H1 (cell line): ENCODE data around the gene SUMF1. TPM values are rescaled to one million over a fixed set of nuclear protein-coding genes. Genes with fewer than 3 reads are reported as not detected.

Experiments used
- CTCF ChIA-PET: fragments of 300-600 bp; sonication (Branson Sonifier 250); formaldehyde crosslinking; loops from one replicate; lab custom pipeline; 2021; ENCODE audit not compliant: partially characterized antibody; lab: Charles Lee
- POLR2A ChIA-PET: fragments of 300-600 bp; sonication (Branson Sonifier 250); formaldehyde crosslinking; loops from one replicate; lab custom pipeline; 2021; ENCODE audit warnings: inconsistent platforms; ENCODE audit not compliant: partially characterized antibody; lab: Charles Lee
- DNase-seq, 2 experiments: peaks; one replicate each; pipeline versions ENCODE4 v3.0.0 to v3.0.0-alpha.2; 2010 to 2022; ENCODE audit warnings: low spot score in 2 of 2, low read depth in 1 of 2, mixed read lengths in 1 of 2
- FAIRE-seq: peaks from 2 replicates; lab custom pipeline; 2011; peaks lifted over from hg19 to GRCh38; lab: Jason Lieb, UNC
- H2AFZ ChIP-seq: 2 replicates; pipeline ENCODE4 v1.8.1; 2012; ENCODE audit warnings: low read length, inconsistent platforms
- H2AK5ac ChIP-seq: 2 replicates; pipeline ENCODE4 v1.6.1; 2013; ENCODE audit warnings: low read depth, low read length
- H2BK120ac ChIP-seq: replicated peaks from 2 replicates; pipeline ENCODE3; 2013; ENCODE audit warnings: low read depth, low read length, inconsistent platforms
- H2BK12ac ChIP-seq: 2 replicates; pipeline ENCODE4 v1.6.1; 2013; ENCODE audit warnings: low read depth, low read length
- H2BK15ac ChIP-seq: 2 replicates; pipeline ENCODE4 v1.6.1; 2013; ENCODE audit warnings: low read length
- H2BK20ac ChIP-seq: 2 replicates; pipeline ENCODE4 v1.6.1; 2013; ENCODE audit warnings: low read length
- H2BK5ac ChIP-seq: 2 replicates; pipeline ENCODE4 v1.6.1; 2013; ENCODE audit warnings: low read depth, low read length
- H3K14ac ChIP-seq: 2 replicates; pipeline ENCODE4 v1.6.1; 2013; ENCODE audit warnings: inconsistent platforms; ENCODE audit not compliant: insufficient read length
- H3K18ac ChIP-seq: 2 replicates; pipeline ENCODE4 v1.6.1; 2013; ENCODE audit warnings: low read length; ENCODE audit errors: extremely low read depth
- H3K23ac ChIP-seq: 2 replicates; pipeline ENCODE4 v1.6.1; 2013; ENCODE audit warnings: inconsistent platforms; ENCODE audit not compliant: insufficient read length
- H3K23me2 ChIP-seq: 2 replicates; pipeline ENCODE4 v1.6.1; 2013; ENCODE audit warnings: low read depth, low read length
- H3K27ac ChIP-seq: 2 replicates; pipeline ENCODE4 v1.6.1; 2011; ENCODE audit warnings: low read depth, low read length, inconsistent platforms
- H3K27me3 ChIP-seq, 4 experiments: replicated peaks in 1 of 4; 1 replicate in 1 of 4; 2 replicates in 3 of 4; pipeline versions ENCODE4 v1.6.1 to v1.8.1; 2011 to 2013; ENCODE audit warnings: low read length in 3 of 4, mild to moderate bottlenecking in 3 of 4, inconsistent platforms in 2 of 4, mixed read lengths in 2 of 4, moderate library complexity in 1 of 4; ENCODE audit not compliant: control insufficient read depth in 3 of 4, insufficient read depth in 3 of 4; ENCODE audit errors: extremely low read depth in 1 of 4
- H3K36me3 ChIP-seq, 4 experiments: 2 replicates each; pipeline versions ENCODE4 v1.6.1 to v1.8.1; 2011 to 2013; ENCODE audit warnings: mild to moderate bottlenecking in 4 of 4, low read length in 3 of 4, moderate library complexity in 2 of 4, control low read depth in 1 of 4, inconsistent platforms in 1 of 4; ENCODE audit not compliant: insufficient read depth in 4 of 4, control insufficient read depth in 2 of 4
- H3K4ac ChIP-seq: replicated peaks from 2 replicates; pipeline ENCODE3; 2013; ENCODE audit warnings: low read length, low read depth, mixed read lengths, inconsistent platforms; ENCODE audit not compliant: insufficient read length
- H3K4me1 ChIP-seq, 4 experiments: replicated peaks in 1 of 4; 1 replicate in 1 of 4; 2 replicates in 3 of 4; pipeline versions ENCODE4 v1.6.1 to v1.8.1; 2011 to 2013; ENCODE audit warnings: low read length in 3 of 4, inconsistent platforms in 2 of 4, mixed read lengths in 1 of 4; ENCODE audit not compliant: insufficient read depth in 4 of 4, control insufficient read depth in 3 of 4
- H3K4me2 ChIP-seq, 2 experiments: 2 replicates each; pipeline versions ENCODE4 v1.6.1 to v1.8.1; 2011 to 2013; ENCODE audit warnings: low read depth in 2 of 2, low read length in 2 of 2, control low read depth in 1 of 2, inconsistent platforms in 1 of 2, mild to moderate bottlenecking in 1 of 2; ENCODE audit not compliant: insufficient read depth in 1 of 2
- H3K4me3 ChIP-seq, 4 experiments: fragments of 200-600, 300-600 bp in 1 of 4; sonication (generic), shearing (Covaris generic), sonication (Bioruptor Twin) in 1 of 4; 2 replicates each; pipeline versions ENCODE4 v1.5.1 to v1.8.1; 2011 to 2016; ENCODE audit warnings: low read length in 4 of 4, low read depth in 3 of 4, control low read depth in 2 of 4, inconsistent platforms in 2 of 4, mild to moderate bottlenecking in 2 of 4, mixed read lengths in 1 of 4, moderate library complexity in 1 of 4; ENCODE audit not compliant: insufficient read depth in 2 of 4; ENCODE audit errors: extremely low read depth in 1 of 4
- H3K56ac ChIP-seq: replicated peaks from 2 replicates; pipeline ENCODE3; 2013; ENCODE audit warnings: low read depth, mild to moderate bottlenecking, mixed read lengths, low read length, inconsistent platforms; ENCODE audit not compliant: insufficient read length
- H3K79me1 ChIP-seq: 2 replicates; pipeline ENCODE4 v1.6.1; 2013; ENCODE audit warnings: low read depth, low read length, control low read depth
- H3K79me2 ChIP-seq, 2 experiments: 2 replicates each; pipeline versions ENCODE4 v1.6.1 to v1.8.1; 2012 to 2013; ENCODE audit warnings: low read length in 2 of 2, mild to moderate bottlenecking in 2 of 2, inconsistent platforms in 1 of 2; ENCODE audit not compliant: insufficient read depth in 2 of 2, control insufficient read depth in 1 of 2
- H3K9ac ChIP-seq, 4 experiments: replicated peaks in 1 of 4; 1 replicate in 1 of 4; 2 replicates in 3 of 4; pipeline versions ENCODE4 v1.6.1 to v1.8.1; 2011 to 2013; ENCODE audit warnings: low read depth in 3 of 4, low read length in 3 of 4, control low read depth in 2 of 4, mild to moderate bottlenecking in 2 of 4, moderate library complexity in 2 of 4, inconsistent platforms in 1 of 4; ENCODE audit errors: extremely low read depth in 1 of 4
- H3K9me3 ChIP-seq, 2 experiments: 2 replicates each; pipeline versions ENCODE4 v1.6.1 to v1.8.1; 2012 to 2013; ENCODE audit warnings: mild to moderate bottlenecking in 2 of 2, moderate library complexity in 2 of 2, control low read depth in 1 of 2, inconsistent platforms in 1 of 2, low read depth in 1 of 2, low read length in 1 of 2, mixed read lengths in 1 of 2; ENCODE audit not compliant: insufficient read depth in 2 of 2
- H4K20me1 ChIP-seq, 2 experiments: replicated peaks in 1 of 2; 2 replicates each; pipeline versions ENCODE3 to v1.8.1; 2011 to 2013; ENCODE audit warnings: inconsistent platforms in 2 of 2, low read length in 2 of 2, mild to moderate bottlenecking in 1 of 2; ENCODE audit not compliant: insufficient read depth in 2 of 2, control insufficient read depth in 1 of 2
- H4K5ac ChIP-seq: 2 replicates; pipeline ENCODE4 v1.6.1; 2013; ENCODE audit warnings: low read length, low read depth, mixed read lengths, inconsistent platforms; ENCODE audit not compliant: insufficient read length
- H4K8ac ChIP-seq: 2 replicates; pipeline ENCODE4 v1.8.0; 2013; ENCODE audit warnings: mild to moderate bottlenecking, moderate library complexity, low read length, inconsistent platforms; ENCODE audit not compliant: insufficient read depth; ENCODE audit errors: extremely low read depth
- H4K91ac ChIP-seq: replicated peaks from 2 replicates; pipeline ENCODE3; 2013; ENCODE audit warnings: low read length, mixed read lengths, inconsistent platforms; ENCODE audit not compliant: insufficient read length
- BCL11A ChIP-seq, 2 experiments: IDR thresholded peaks; one replicate each; pipeline ENCODE4 v1.6.1; 2011; ENCODE audit warnings: low read depth in 2 of 2, low read length in 2 of 2, mild to moderate bottlenecking in 2 of 2
- KDM4A ChIP-seq: IDR thresholded peaks from one replicate; pipeline ENCODE4 v1.7.1; 2012; ENCODE audit warnings: low read depth, mild to moderate bottlenecking, moderate library complexity, low read length, inconsistent platforms; ENCODE audit not compliant: severe bottlenecking
- RBBP5 ChIP-seq: IDR thresholded peaks from 2 replicates; pipeline ENCODE4 v1.7.1; 2012; ENCODE audit warnings: low read depth, mild to moderate bottlenecking, inconsistent platforms, low read length, moderate library complexity, borderline replicate concordance
- TEAD4 ChIP-seq: IDR thresholded peaks from 2 replicates; pipeline ENCODE4 v1.6.1; 2012; ENCODE audit warnings: low read depth, low read length, inconsistent platforms, mixed read lengths
- USF2 ChIP-seq: IDR thresholded peaks from 2 replicates; pipeline ENCODE4 v1.6.1; 2011; ENCODE audit warnings: low read length, improper control_type of control experiment
- polyA plus RNA-seq, 7 experiments: library from polyadenylated mRNA; depleted of rRNA in 3 of 7; stranded (reverse) in 5 of 7; unstranded in 2 of 7; fragments of >200 nt in 5 of 7; fragments of 200-250 nt in 2 of 7; gene quantifications; 1 replicate in 5 of 7; 2 replicates in 1 of 7; 4 replicates in 1 of 7; pipeline versions ENCODE4 v1.2.1 to v1.2.3, GENCODE V29; 2011 to 2013; ENCODE audit warnings: missing spikeins in 2 of 7, mixed read lengths in 2 of 7
- total RNA-seq: library from RNA; stranded (reverse); fragmentation: NEBNext Ultra II Directional; extraction: Animal tissue kit (Norgen Biotek cat#: 25700); gene quantifications from 2 replicates; pipeline ENCODE4 v1.2.1, GENCODE V29; 2021

SUMF1 gene
- total and polyA plus RNA-seq, 2 of the 8 experiments (the other 6 are each of a cell fraction or from before 2014, with no cell fraction given), result 12.5 to 15.0 TPM

- Histone ChIP-seq H3K18ac (no peak overlapping the region), H2AK5ac (no peak overlapping the region), H2BK12ac (no peak overlapping the region), H3K56ac (no peak overlapping the region), H3K9ac (no peak overlapping the region), H3K36me3 (no peaks in the 10 kb centered on the region), H3K27ac (no peak overlapping the region), H2BK5ac (no peak overlapping the region), H3K14ac (no peak overlapping the region), H3K9me3 (no peaks in the 10 kb centered on the region), H3K4me2 (no peak overlapping the region), H4K5ac (no peak overlapping the region), H3K79me2 (no peaks in the 10 kb centered on the region), H4K91ac (no peak overlapping the region), H3K27me3 (no peaks in the 10 kb centered on the region), H3K4me1 (no peaks in the 10 kb centered on the region; a peak in 1 of 7 replicates), H3K23me2 (0 out of 2 replicates have a peak, but pooled peaks cover 2% of the 10 kb centered on the region), H4K8ac (no peak overlapping the region), H2AFZ (no peak overlapping the region), H3K4ac (no peak overlapping the region), H2BK20ac (no peak overlapping the region), H2BK15ac (no peak overlapping the region), H3K4me3 (no peak overlapping the region), H2BK120ac (no peak overlapping the region), H4K20me1 (no peaks in the 10 kb centered on the region), H3K79me1 (no peaks in the 10 kb centered on the region), H3K23ac (no peak overlapping the region)
- FAIRE-seq (no peak), DNase-seq (no peak)
- no peak for TF ChIP-seq RBBP5
- TF ChIP-seq TEAD4, result no peak
- no peak for TF ChIP-seq BCL11A (IDR thresholded peaks at IDR 0.05; ENCODE audit: low read depth in 2 of 2, low read length in 2 of 2)
- TF ChIP-seq KDM4A, result no peak
- TF ChIP-seq USF2, result no peak
- ChIA-PET CTCF (interaction anchor here (1.2 to 1.6 kb wide), 2 partner anchors 8 to 13 kb away, joined by 3 to 4 read pairs; no protein-coding TSS in a partner anchor), POLR2A (interaction anchor here (2.0 to 2.8 kb wide), 2 partner anchors 9 to 17 kb away, joined by 8 to 26 read pairs; partner anchors contain the start of genes ITPR1 and SUMF1)
Observed at GRCh38 chr3:4475804-4476203, 8.7 kb upstream of the SUMF1 start.
